Esophagus (tissue), 2 donors: ENCODE results near the gene DHFR. TPM values are rescaled to one million over a fixed set of nuclear protein-coding genes. Genes with fewer than 3 reads are reported as not detected.

Source experiments
- H3K27ac ChIP-seq, 2 donors: one replicate each; pipeline ENCODE4 v1.5.1; 2013; ENCODE audit warnings: low read depth in 2 of 2, mild to moderate bottlenecking in 2 of 2, inconsistent platforms in 1 of 2, low read length in 1 of 2, moderate library complexity in 1 of 2
- H3K27me3 ChIP-seq, 2 donors: one replicate each; pipeline ENCODE4 v1.6.1; 2013; ENCODE audit warnings: low read length in 2 of 2, control low read depth in 1 of 2, mild to moderate bottlenecking in 1 of 2; ENCODE audit not compliant: insufficient read depth in 2 of 2, control insufficient read depth in 1 of 2
- H3K36me3 ChIP-seq, 2 donors: one replicate each; pipeline ENCODE4 v1.6.1; 2013; ENCODE audit warnings: low read length in 1 of 2; ENCODE audit not compliant: control insufficient read depth in 2 of 2, insufficient read depth in 2 of 2
- H3K4me1 ChIP-seq, 2 donors: one replicate each; pipeline ENCODE4 v1.6.1; 2013; ENCODE audit warnings: low read length in 1 of 2; ENCODE audit not compliant: control insufficient read depth in 2 of 2, insufficient read depth in 2 of 2
- H3K4me3 ChIP-seq, 2 donors: one replicate each; pipeline ENCODE4 v1.5.1; 2013; ENCODE audit warnings: low read length in 2 of 2, mild to moderate bottlenecking in 2 of 2, low read depth in 1 of 2, moderate library complexity in 1 of 2
- H3K9me3 ChIP-seq, 2 donors: one replicate each; pipeline ENCODE4 v1.6.1; 2013; ENCODE audit warnings: mild to moderate bottlenecking in 2 of 2, low read depth in 1 of 2, low read length in 1 of 2, moderate library complexity in 1 of 2; ENCODE audit not compliant: control insufficient read depth in 2 of 2, insufficient read depth in 1 of 2
- WGBS, 2 donors: extraction: QIAGEN DNeasy Blood & Tissue Kit; methylation state at CpG; one replicate each; pipeline ENCODE4 v1.1.7; 2013; 5-methylcytosine and 5-hydroxymethylcytosine counted together
- polyA plus RNA-seq, 2 donors: library from polyadenylated mRNA; stranded (reverse); fragments of 200-250 nt; gene quantifications; one replicate each; pipeline ENCODE4 v1.2.3, GENCODE V29; 2013
- donor health status: healthy with polysubstance abuse.
- donor health status: Bipolar disorder and iron deficiency.

The DHFR gene
- polyA plus RNA-seq, 2 donors = 10.0 to 12.1 TPM

DNA sequence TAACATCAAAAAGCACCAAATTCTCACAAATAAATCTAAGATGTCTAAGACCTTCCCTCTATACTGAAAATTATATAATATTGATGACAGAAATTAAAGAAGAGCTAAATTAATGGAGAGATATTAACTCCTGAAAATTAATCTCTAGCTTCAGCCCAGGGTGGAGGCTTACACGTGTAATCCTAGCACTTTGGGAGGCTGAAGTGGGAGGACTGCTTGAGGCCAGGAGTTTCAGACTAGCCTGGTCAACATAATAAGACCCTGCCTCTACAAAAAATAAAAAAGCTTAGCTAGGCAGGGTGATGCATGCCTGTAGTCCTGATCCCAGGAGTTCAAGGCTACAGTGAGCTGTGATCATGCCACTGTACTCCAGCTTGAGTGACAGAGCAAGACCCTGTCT, 45.1 kb downstream of the DHFR start:
- H3K27ac ChIP-seq = no peak overlapping the region
- H3K4me3 ChIP-seq = no peak overlapping the region
- no peaks in the 10 kb centered on the region for H3K4me1 ChIP-seq
- no peaks in the 10 kb centered on the region for H3K9me3 ChIP-seq
- 68 to 71% methylated on average over 1 of the region's 1 CpG for WGBS, 2 donors
- H3K27me3 ChIP-seq = no peaks in the 10 kb centered on the region
- no peaks in the 10 kb centered on the region for H3K36me3 ChIP-seq

GRCh38 chr5:80608731-80609130, 46.1 kb downstream of the DHFR start:
- 91 to 98% methylated on average over 1 of the region's 1 CpG for WGBS, 2 donors
- Histone ChIP-seq H3K27me3 (no peaks in the 10 kb centered on the region), H3K27ac (no peak overlapping the region), H3K4me1 (no peaks in the 10 kb centered on the region), H3K36me3 (no peaks in the 10 kb centered on the region), H3K4me3 (no peak overlapping the region), H3K9me3 (no peaks in the 10 kb centered on the region)

DNA sequence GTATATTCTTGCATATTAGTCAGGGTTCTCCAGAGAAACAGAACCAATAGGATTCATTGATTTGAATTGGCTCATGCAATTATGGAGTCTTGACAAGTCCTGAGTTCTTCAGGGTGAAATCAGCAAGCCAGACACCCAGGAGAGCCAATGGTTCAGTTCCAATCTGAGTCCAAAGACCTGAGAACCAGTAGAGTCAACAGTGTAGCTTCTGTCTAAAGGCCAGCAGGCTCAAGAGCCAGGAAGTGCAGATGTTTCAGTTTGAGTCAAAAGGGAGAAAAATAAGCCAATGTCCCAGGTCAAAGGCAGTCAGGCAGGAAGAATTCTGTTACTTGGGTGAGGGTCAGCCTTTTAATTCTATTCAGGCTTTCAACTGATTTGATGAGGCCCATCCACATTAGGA, 47.0 kb downstream of the DHFR start:
- Histone ChIP-seq H3K27me3 (no peaks in the 10 kb centered on the region), H3K4me1 (no peaks in the 10 kb centered on the region), H3K4me3 (no peak overlapping the region), H3K27ac (no peak overlapping the region), H3K9me3 (no peaks in the 10 kb centered on the region), H3K36me3 (no peaks in the 10 kb centered on the region)

GRCh38 chr5:80607343-80607742, 47.4 kb downstream of the DHFR start:
- Histone ChIP-seq H3K4me1 (no peaks in the 10 kb centered on the region), H3K9me3 (no peaks in the 10 kb centered on the region), H3K27ac (no peak overlapping the region), H3K36me3 (no peaks in the 10 kb centered on the region), H3K4me3 (no peak overlapping the region), H3K27me3 (no peaks in the 10 kb centered on the region)

GRCh38 chr5:80600943-80601693, 53.7 kb downstream of the DHFR start:
- Histone ChIP-seq H3K4me3 (no peak overlapping the region), H3K9me3 (no peaks in the 10 kb centered on the region), H3K27ac (no peak overlapping the region), H3K27me3 (no peaks in the 10 kb centered on the region), H3K36me3 (no peaks in the 10 kb centered on the region), H3K4me1 (no peaks in the 10 kb centered on the region)
- WGBS, 2 donors = 86 to 90% methylated on average over 2 of the region's 2 CpGs

GRCh38 chr5:80597500-80597899, 57.3 kb downstream of the DHFR start:
- 69 to 73% methylated on average over 7 of the region's 7 CpGs for WGBS, 2 donors
- Histone ChIP-seq H3K36me3 (no peaks in the 10 kb centered on the region), H3K4me3 (no peak overlapping the region), H3K27ac (no peak overlapping the region), H3K27me3 (no peaks in the 10 kb centered on the region), H3K4me1 (no peaks in the 10 kb centered on the region), H3K9me3 (no peaks in the 10 kb centered on the region)

- no peak overlapping the region for H3K4me3 ChIP-seq
- H3K4me1 ChIP-seq = no peaks in the 10 kb centered on the region
- no peaks in the 10 kb centered on the region for H3K36me3 ChIP-seq
- H3K9me3 ChIP-seq = no peaks in the 10 kb centered on the region
- no peak overlapping the region for H3K27ac ChIP-seq
- WGBS, 2 donors = 85 to 90% methylated on average over 2 of the region's 2 CpGs
- H3K27me3 ChIP-seq = no peaks in the 10 kb centered on the region
Measured at GRCh38 chr5:80594810-80595209, 60.0 kb downstream of the DHFR start.

DNA sequence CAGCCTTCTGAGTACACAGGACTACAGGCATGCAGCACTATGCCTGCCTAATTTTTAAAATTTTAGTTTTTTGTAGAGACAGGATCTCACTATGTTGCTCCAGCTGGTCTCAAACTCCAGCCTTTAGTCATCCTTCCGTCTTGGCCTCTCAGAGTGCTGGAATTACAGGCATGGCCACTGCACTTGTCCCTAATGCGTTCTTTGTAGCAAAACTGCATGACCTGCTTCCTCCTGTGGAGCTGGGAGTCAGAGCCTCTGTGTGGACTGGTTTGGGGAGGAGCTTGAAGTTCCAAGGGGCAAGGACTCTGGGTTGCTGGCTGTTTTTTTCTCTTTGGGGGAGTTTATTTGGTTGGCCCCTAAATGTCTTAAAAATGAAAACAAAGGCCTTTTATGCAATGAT, 62.0 kb downstream of the DHFR start:
- Histone ChIP-seq H3K27ac (no peak overlapping the region), H3K27me3 (no peaks in the 10 kb centered on the region), H3K4me1 (no peaks in the 10 kb centered on the region), H3K36me3 (no peaks in the 10 kb centered on the region), H3K9me3 (no peaks in the 10 kb centered on the region), H3K4me3 (no peak overlapping the region)
- 89% methylated on average over 2 of the region's 2 CpGs for WGBS, 2 donors

- Histone ChIP-seq H3K4me1 (no peaks in the 10 kb centered on the region), H3K27me3 (no peaks in the 10 kb centered on the region), H3K4me3 (no peak overlapping the region), H3K27ac (no peak overlapping the region), H3K36me3 (no peaks in the 10 kb centered on the region), H3K9me3 (no peaks in the 10 kb centered on the region)
- 39 to 55% methylated on average over 1 of the region's 1 CpG for WGBS, 2 donors
Measured at GRCh38 chr5:80592105-80592504, 62.7 kb downstream of the DHFR start.

- no peaks in the 10 kb centered on the region for H3K27me3 ChIP-seq
- H3K4me3 ChIP-seq = no peak overlapping the region
- no peaks in the 10 kb centered on the region for H3K36me3 ChIP-seq
- no peaks in the 10 kb centered on the region for H3K4me1 ChIP-seq
- H3K27ac ChIP-seq = no peak overlapping the region
- 72 to 77% methylated on average over 3 of the region's 3 CpGs for WGBS, 2 donors
- H3K9me3 ChIP-seq = no peaks in the 10 kb centered on the region
Measured at GRCh38 chr5:80591352-80591751, 63.4 kb downstream of the DHFR start.
